PC-3 (cell line): ENCODE data around the gene ARHGEF17.

Experiments used
- CTCF ChIP-seq: fragments of 300-600 bp; sonication (generic); conservative IDR thresholded peaks from 2 replicates; pipeline ENCODE4 v1.5.1; 2017; ENCODE audit warnings: antibody characterized with exemption, low read depth, mild to moderate bottlenecking, low read length
- EZH2 ChIP-seq: fragments of 300-600 bp; sonication (generic); IDR thresholded peaks from one replicate; pipeline ENCODE4 v1.6.1; 2017; ENCODE audit warnings: antibody characterized with exemption, mild to moderate bottlenecking, low read length; ENCODE audit not compliant: unreplicated experiment
- EZH2phosphoT487 ChIP-seq: fragments of 300-600 bp; sonication (generic); IDR thresholded peaks from 2 replicates; pipeline ENCODE4 v1.6.1; 2018; ENCODE audit warnings: mild to moderate bottlenecking, antibody characterized with exemption, low read length, borderline replicate concordance

- TF ChIP-seq CTCF (no peak), EZH2phosphoT487 (no peak), EZH2 (no peak)
These were observed 105.2 kb downstream of the ARHGEF17 start for GRCh38 chr11:73413256-73413655.
